Natural killer cell (primary cell): ENCODE results near the gene DRD2. TPM values are rescaled to one million over a fixed set of nuclear protein-coding genes. Genes with fewer than 3 reads are reported as not detected.

Source experiments
- ATAC-seq, 3 donors: fragments of 150-1000 bp in 2 of 3; fragments of 200-7000 bp in 1 of 3; cut with Tn5 transposase; 1 replicate in 1 of 3; 2 replicates in 2 of 3; pipeline ENCODE4 v1.10.0; 2021; ENCODE audit warnings: mild to moderate bottlenecking in 2 of 3, moderate library complexity in 2 of 3
- DNase-seq, 2 donors: peaks; one replicate each; pipeline versions ENCODE4 v3.0.0 to v3.0.0-alpha.2; 2013 to 2021; ENCODE audit warnings: mixed read lengths in 1 of 2
- H3K27ac ChIP-seq: one replicate; pipeline ENCODE4 v1.5.1; 2013; ENCODE audit warnings: mild to moderate bottlenecking, low read length
- H3K27me3 ChIP-seq: one replicate; pipeline ENCODE4 v1.6.1; 2013; ENCODE audit warnings: low read length; ENCODE audit not compliant: control insufficient read depth, insufficient read depth
- H3K36me3 ChIP-seq: one replicate; pipeline ENCODE4 v1.6.1; 2013; ENCODE audit warnings: low read length; ENCODE audit not compliant: control insufficient read depth, insufficient read depth
- H3K4me1 ChIP-seq: one replicate; pipeline ENCODE4 v1.6.1; 2013; ENCODE audit warnings: low read length; ENCODE audit not compliant: control insufficient read depth, insufficient read depth
- H3K4me3 ChIP-seq: one replicate; pipeline ENCODE4 v1.5.1; 2013; ENCODE audit warnings: low read length
- H3K9me3 ChIP-seq: one replicate; pipeline ENCODE4 v1.6.1; 2013; ENCODE audit warnings: low read length; ENCODE audit not compliant: control insufficient read depth, insufficient read depth
- H3K27ac Mint-ChIP-seq, 2 donors: one replicate each; pipeline ENCODE4 v1.8.0; 2022; ENCODE audit warnings: mild to moderate bottlenecking in 2 of 2, mixed read lengths in 2 of 2, moderate library complexity in 1 of 2
- H3K27me3 Mint-ChIP-seq, 2 donors: one replicate each; pipeline ENCODE4 v1.8.0; 2022; ENCODE audit warnings: low read depth in 2 of 2, mixed read lengths in 2 of 2
- H3K36me3 Mint-ChIP-seq: one replicate; pipeline ENCODE4 v1.8.0; 2022; ENCODE audit warnings: mixed read lengths
- H3K4me1 Mint-ChIP-seq, 2 donors: one replicate each; pipeline ENCODE4 v1.8.0; 2022; ENCODE audit warnings: mixed read lengths in 2 of 2
- H3K4me3 Mint-ChIP-seq: one replicate; pipeline ENCODE4 v1.8.0; 2022; ENCODE audit warnings: mild to moderate bottlenecking, moderate library complexity, mixed read lengths
- H3K9me3 Mint-ChIP-seq, 2 donors: one replicate each; pipeline ENCODE4 v1.8.0; 2022; ENCODE audit warnings: mixed read lengths in 2 of 2
- WGBS: methylation state at CpG from one replicate; pipeline ENCODE4 v1.1.7; 2013; ENCODE audit warnings: missing lambda C conversion rate; ENCODE audit not compliant: insufficient coverage; 5-methylcytosine and 5-hydroxymethylcytosine counted together
- intact Hi-C: fragments of 100-400 bp; cut with micrococcal nuclease; formaldehyde crosslinking; loops from one replicate; pipeline ENCODE4 v1.14.2; 2022
- total RNA-seq, 4 donors: library from RNA; stranded (reverse); fragments of 120-200 nt in 1 of 4; gene quantifications; one replicate each; pipeline versions ENCODE4 v1.2.3 to v1.2.4, GENCODE V29; 2013 to 2022
- TF ChIP-seq, protein P1 (sequence below): fragments of 200-600 bp; IDR thresholded peaks from one replicate; pipeline ENCODE4 v1.8.0; 2022; ENCODE audit warnings: antibody characterized with exemption

DRD2 gene
- total RNA-seq, 3 donors from 2014 or later (not counting 1 experiment from before 2014, with no cell fraction given) = not detected

DNA sequence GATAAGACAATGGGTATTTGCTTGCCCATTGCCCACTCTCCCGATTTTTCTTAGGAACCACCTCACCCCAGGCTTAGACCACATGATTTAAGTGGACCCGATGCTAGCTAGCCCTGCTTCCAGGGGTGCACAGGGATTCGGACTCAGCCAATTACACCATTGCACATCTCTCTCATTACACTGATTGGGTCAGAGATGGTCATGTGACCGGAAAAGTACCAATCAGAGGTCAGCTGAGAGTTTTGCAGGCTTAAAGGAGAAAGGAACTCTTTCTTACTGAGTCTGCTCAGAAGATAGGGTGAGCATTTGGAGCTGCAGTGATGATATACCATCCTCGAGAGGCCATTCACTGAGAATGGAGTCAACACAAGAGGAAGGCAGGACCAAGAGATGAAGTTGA, 99.8 kb downstream of the DRD2 start:
- no peak for ATAC-seq
- no peak for DNase-seq
- Histone ChIP-seq H3K36me3 (peaks cover 2% of the 10 kb centered on the region), H3K9me3 (no peaks in the 10 kb centered on the region), H3K27ac (peak overlapping the region; percentile 22), H3K4me1 (no peaks in the 10 kb centered on the region), H3K4me3 (no peak overlapping the region), H3K27me3 (no peaks in the 10 kb centered on the region)
- Mint-ChIP-seq H3K9me3 (no peaks in the 10 kb centered on the region), H3K4me1 (no peaks in the 10 kb centered on the region), H3K4me3 (no peak overlapping the region), H3K27me3 (peaks cover 0 to 8% of the 10 kb centered on the region in 2 donors), H3K36me3 (no peaks in the 10 kb centered on the region), H3K27ac (no peak overlapping the region)
- TF ChIP-seq, protein P1, sequence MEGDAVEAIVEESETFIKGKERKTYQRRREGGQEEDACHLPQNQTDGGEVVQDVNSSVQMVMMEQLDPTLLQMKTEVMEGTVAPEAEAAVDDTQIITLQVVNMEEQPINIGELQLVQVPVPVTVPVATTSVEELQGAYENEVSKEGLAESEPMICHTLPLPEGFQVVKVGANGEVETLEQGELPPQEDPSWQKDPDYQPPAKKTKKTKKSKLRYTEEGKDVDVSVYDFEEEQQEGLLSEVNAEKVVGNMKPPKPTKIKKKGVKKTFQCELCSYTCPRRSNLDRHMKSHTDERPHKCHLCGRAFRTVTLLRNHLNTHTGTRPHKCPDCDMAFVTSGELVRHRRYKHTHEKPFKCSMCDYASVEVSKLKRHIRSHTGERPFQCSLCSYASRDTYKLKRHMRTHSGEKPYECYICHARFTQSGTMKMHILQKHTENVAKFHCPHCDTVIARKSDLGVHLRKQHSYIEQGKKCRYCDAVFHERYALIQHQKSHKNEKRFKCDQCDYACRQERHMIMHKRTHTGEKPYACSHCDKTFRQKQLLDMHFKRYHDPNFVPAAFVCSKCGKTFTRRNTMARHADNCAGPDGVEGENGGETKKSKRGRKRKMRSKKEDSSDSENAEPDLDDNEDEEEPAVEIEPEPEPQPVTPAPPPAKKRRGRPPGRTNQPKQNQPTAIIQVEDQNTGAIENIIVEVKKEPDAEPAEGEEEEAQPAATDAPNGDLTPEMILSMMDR = no peak
- intact Hi-C loops = loop anchor here (10.0 kb wide), 1 partner anchor 1759 kb away; no protein-coding TSS in a partner anchor
- WGBS = 92% methylated on average over 5 of the region's 5 CpGs

GRCh38 chr11:113373981-113374560, 101.1 kb downstream of the DRD2 start:
- WGBS = 93% methylated on average over 10 of the region's 10 CpGs
- DNase-seq (no peak), ATAC-seq (no peak)
- H3K36me3 Mint-ChIP-seq = no peaks in the 10 kb centered on the region
- H3K4me3 Mint-ChIP-seq = no peak overlapping the region
- peaks cover 0 to 8% of the 10 kb centered on the region in 2 donors for H3K27me3 Mint-ChIP-seq
- no peak overlapping the region for H3K27ac Mint-ChIP-seq
- H3K9me3 ChIP-seq = no peaks in the 10 kb centered on the region
- no peak overlapping the region for H3K4me3 ChIP-seq
- no peak overlapping the region for H3K27ac ChIP-seq
- intact Hi-C loops = loop anchor here (10.0 kb wide), 1 partner anchor 1761 kb away; no protein-coding TSS in a partner anchor
- H3K4me1 ChIP-seq = no peaks in the 10 kb centered on the region
- H3K4me1 Mint-ChIP-seq = no peaks in the 10 kb centered on the region
- peaks cover 2% of the 10 kb centered on the region for H3K36me3 ChIP-seq
- no peaks in the 10 kb centered on the region for H3K9me3 Mint-ChIP-seq
- TF ChIP-seq, protein P1 = no peak
- H3K27me3 ChIP-seq = no peaks in the 10 kb centered on the region

DNA sequence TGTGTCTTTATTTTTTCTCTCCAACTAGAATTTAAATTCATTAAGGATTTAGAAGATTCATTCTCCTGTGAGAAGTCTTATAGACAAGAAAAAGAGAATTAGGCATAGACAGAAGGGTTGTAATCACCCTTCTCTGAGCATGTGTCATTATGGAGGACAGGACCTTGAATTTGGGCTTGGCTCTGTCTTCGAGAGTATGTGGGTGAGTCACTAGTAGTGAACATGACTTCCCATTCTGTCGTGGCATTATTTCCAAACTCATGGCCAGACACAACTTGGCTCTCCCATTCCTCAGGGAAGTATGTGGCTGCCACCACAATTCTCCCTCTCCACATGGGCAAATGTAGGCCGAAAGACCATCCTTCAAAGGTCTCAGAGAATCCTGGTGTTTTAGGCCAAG, 101.9 kb downstream of the DRD2 start:
- H3K27me3 ChIP-seq = no peaks in the 10 kb centered on the region
- Mint-ChIP-seq H3K27me3 (peaks cover 0 to 8% of the 10 kb centered on the region in 2 donors), H3K4me1 (no peaks in the 10 kb centered on the region), H3K4me3 (no peak overlapping the region), H3K27ac (no peak overlapping the region), H3K9me3 (no peaks in the 10 kb centered on the region), H3K36me3 (no peaks in the 10 kb centered on the region)
- ATAC-seq (no peak), DNase-seq (no peak)
- no peaks in the 10 kb centered on the region for H3K9me3 ChIP-seq
- H3K36me3 ChIP-seq = peaks cover 4% of the 10 kb centered on the region
- H3K4me3 ChIP-seq = no peak overlapping the region
- no peak overlapping the region for H3K27ac ChIP-seq
- no peaks in the 10 kb centered on the region for H3K4me1 ChIP-seq
- intact Hi-C loops = loop anchor here (10.0 kb wide), 1 partner anchor 1761 kb away; no protein-coding TSS in a partner anchor
- WGBS = 89% methylated on average over 3 of the region's 3 CpGs
- TF ChIP-seq, protein P1 = no peak

- Histone ChIP-seq H3K27me3 (no peaks in the 10 kb centered on the region), H3K4me1 (no peaks in the 10 kb centered on the region), H3K9me3 (no peaks in the 10 kb centered on the region), H3K4me3 (no peak overlapping the region), H3K36me3 (peaks cover 10% of the 10 kb centered on the region), H3K27ac (no peak overlapping the region)
- Mint-ChIP-seq H3K27ac (no peak overlapping the region), H3K36me3 (no peaks in the 10 kb centered on the region), H3K4me1 (no peaks in the 10 kb centered on the region), H3K9me3 (no peaks in the 10 kb centered on the region), H3K27me3 (peaks cover 0 to under 1% of the 10 kb centered on the region in 2 donors), H3K4me3 (no peak overlapping the region)
- DNase-seq (no peak), ATAC-seq (no peak)
- 100% methylated on average over 1 of the region's 4 CpGs for WGBS
- TF ChIP-seq, protein P1 = no peak
- intact Hi-C loops = loop anchor here (10.0 kb wide), 1 partner anchor 1762 kb away; no protein-coding TSS in a partner anchor
These were observed 102.9 kb downstream of the DRD2 start for GRCh38 chr11:113372309-113372708.
